Ovary (tissue), 9 donors: Measurements from ENCODE around the gene FKBP6. TPM values are rescaled to one million over a fixed set of nuclear protein-coding genes. Genes with fewer than 3 reads are reported as not detected.
A peak's percentile ranks its signal among the peaks of the same experiment; 100 is the strongest.
"Not testable (repeated sequence)": the region's sequence is repeated elsewhere in the genome, so short reads cannot be mapped to it uniquely, and the experiment has no call there.

Experiments used
- DNase-seq, 5 donors: peaks; one replicate each; pipeline ENCODE4 v3.0.0-alpha.2; 2019 to 2020
- H3K27ac ChIP-seq, 2 donors: fragments of 200-600 bp; one replicate each; pipeline versions ENCODE4 v1.5.1 to v1.8.0; 2019 to 2022
- H3K27me3 ChIP-seq: fragments of 200-600 bp; one replicate; pipeline ENCODE4 v1.8.0; 2022
- H3K36me3 ChIP-seq: fragments of 200-600 bp; sonication (generic); one replicate; pipeline ENCODE4 v1.5.1; 2019
- H3K4me1 ChIP-seq: one replicate; pipeline ENCODE4 v1.8.1; 2013; ENCODE audit warnings: mild to moderate bottlenecking, moderate library complexity; ENCODE audit not compliant: insufficient read depth
- H3K4me3 ChIP-seq: fragments of 200-600 bp; sonication (generic); one replicate; pipeline ENCODE4 v1.5.1; 2017
- H3K9me3 ChIP-seq, 2 donors: fragments of 200-600 bp in 1 of 2; sonication (generic) in 1 of 2; one replicate each; pipeline versions ENCODE4 v1.5.1 to v1.8.1; 2013 to 2019; ENCODE audit warnings: mild to moderate bottlenecking in 1 of 2, moderate library complexity in 1 of 2
- CTCF ChIP-seq, 3 donors: fragments of 450-650 bp in 2 of 3; fragments of 200-600 bp in 1 of 3; IDR thresholded peaks; one replicate each; pipeline versions ENCODE4 v1.5.1 to v1.8.0; 2016 to 2022; ENCODE audit warnings: antibody characterized with exemption in 3 of 3, mild to moderate bottlenecking in 1 of 3
- EP300 ChIP-seq: sonication (generic); formaldehyde crosslinking; IDR thresholded peaks from one replicate; pipeline ENCODE4 v1.6.1; 2017; ENCODE audit warnings: antibody characterized with exemption
- POLR2A ChIP-seq: fragments of 450-650 bp; IDR thresholded peaks from one replicate; pipeline ENCODE4 v1.6.1; 2017; ENCODE audit warnings: antibody characterized with exemption, mild to moderate bottlenecking, moderate library complexity
- WGBS, 3 donors: extraction: QIAGEN DNeasy Blood & Tissue Kit in 1 of 3; methylation state at CpG; one replicate each; pipeline versions ENCODE4 v1.1.5 to v1.1.7; 2013 to 2017; 5-methylcytosine and 5-hydroxymethylcytosine counted together
- intact Hi-C, 4 donors: fragments of 100-400 bp; cut with DNase I; formaldehyde crosslinking; loops; one replicate each; pipeline versions ENCODE4 v1.11.0 to v1.15.1; 2022 to 2023
- polyA plus RNA-seq, 2 donors: library from polyadenylated mRNA; stranded (reverse); fragments of 200-250 nt in 1 of 2; fragments of 350-450 nt in 1 of 2; fragmentation: Illumina TruSeq in 1 of 2; extraction: RNeasy Lipid Tissue Mini Kit (QIAGEN cat#74804) in 1 of 2; gene quantifications; one replicate each; pipeline ENCODE4 v1.2.3, GENCODE V29; 2013 to 2014
- total RNA-seq, 7 donors: library from RNA; depleted of rRNA in 2 of 7; stranded (reverse); fragments of >200 nt in 2 of 7; fragmentation: NEBNext Ultra II Directional in 3 of 7; extraction: Animal tissue kit (Norgen Biotek cat#: 25700) in 3 of 7; gene quantifications; one replicate each; pipeline versions ENCODE4 v1.1.0 to v1.2.4, GENCODE V29; 2016 to 2023
- donor health status: DM: no; HTN: no; CAD: no; lungs with moderate emphysema.
- donor health status: DM: no; HTN: no; CAD: no.
- donor health status: Bipolar disorder and iron deficiency.
- donor health status: DM: yes; HTN: yes; CAD: no.
- donor health status: DM: no; HTN: no; CAD: no.
- donor health status: DM: yes; HTN: yes; CAD: no.

FKBP6 gene
- total and polyA plus RNA-seq, 9 donors: 0.27 to 0.47 TPM; not detected in 7

GRCh38 chr7:73312831-73313520 is 15.0 kb upstream of the FKBP6 start:
- H3K27ac ChIP-seq: no peak overlapping the region
- H3K36me3 ChIP-seq: no peaks in the 10 kb centered on the region
- no peak overlapping the region for H3K4me3 ChIP-seq
- no peaks in the 10 kb centered on the region for H3K9me3 ChIP-seq
- WGBS, 3 donors: 90 to 92% (median 92%) methylated on average over 44 to 48 of the region's 48 CpGs
- no peak for DNase-seq
- intact Hi-C loops: no loop called here
- peaks cover 5% of the 10 kb centered on the region for H3K4me1 ChIP-seq
- TF ChIP-seq CTCF (IDR thresholded peaks at IDR 0.05) (no peak), POLR2A (no peak), EP300 (no peak)
- no peaks in the 10 kb centered on the region for H3K27me3 ChIP-seq

GRCh38 chr7:73313521-73313906 is 14.4 kb upstream of the FKBP6 start:
- DNase-seq: no peak
- H3K4me3 ChIP-seq: no peak overlapping the region
- H3K27me3 ChIP-seq: no peaks in the 10 kb centered on the region
- no peak overlapping the region for H3K27ac ChIP-seq
- intact Hi-C loops: no loop called here
- H3K4me1 ChIP-seq: peaks cover 5% of the 10 kb centered on the region
- no peaks in the 10 kb centered on the region for H3K36me3 ChIP-seq
- no peak for TF ChIP-seq CTCF (IDR thresholded peaks at IDR 0.05)
- no peak for TF ChIP-seq EP300
- TF ChIP-seq POLR2A: no peak
- no peaks in the 10 kb centered on the region for H3K9me3 ChIP-seq
- 64 to 71% (median 71%) methylated on average over 4 of the region's 4 CpGs for WGBS, 3 donors

- DNase-seq: no peak
- no peak for TF ChIP-seq EP300
- no peak for TF ChIP-seq POLR2A
- Histone ChIP-seq H3K4me1 (peaks cover 2% of the 10 kb centered on the region), H3K27me3 (no peaks in the 10 kb centered on the region), H3K4me3 (no peak overlapping the region), H3K27ac (no peak overlapping the region), H3K9me3 (no peaks in the 10 kb centered on the region), H3K36me3 (no peaks in the 10 kb centered on the region)
- intact Hi-C loops: no loop called here
- WGBS, 3 donors: 81 to 89% (median 86%) methylated on average over 5 of the region's 5 CpGs
Measured at GRCh38 chr7:73314271-73314670, 13.7 kb upstream of the FKBP6 start.

- 85 to 86% (median 85%) methylated on average over 9 of the region's 9 CpGs for WGBS, 3 donors
- H3K36me3 ChIP-seq: no peaks in the 10 kb centered on the region
- DNase-seq: no peak
- H3K27ac ChIP-seq: no peak overlapping the region
- H3K9me3 ChIP-seq: no peaks in the 10 kb centered on the region
- intact Hi-C loops: no loop called here
- no peak overlapping the region for H3K4me3 ChIP-seq
- no peaks in the 10 kb centered on the region for H3K27me3 ChIP-seq
- peaks cover 3% of the 10 kb centered on the region for H3K4me1 ChIP-seq
- no peak for TF ChIP-seq EP300
Measured at GRCh38 chr7:73316521-73316920, 11.4 kb upstream of the FKBP6 start.

- intact Hi-C loops: not testable (repeated sequence)
Measured at GRCh38 chr7:73318656-73319204, 9.2 kb upstream of the FKBP6 start.

GRCh38 chr7:73319541-73319940 is 8.4 kb upstream of the FKBP6 start:
- H3K9me3 ChIP-seq, H3K27me3 ChIP-seq, H3K4me1 ChIP-seq, H3K36me3 ChIP-seq, H3K4me3 ChIP-seq, H3K27ac ChIP-seq, DNase-seq, intact Hi-C loops: not testable (repeated sequence)
- 32 to 70% (median 38%) methylated on average over 9 of the region's 9 CpGs for WGBS, 3 donors

More at GRCh38 chr7:73318656-73319204, 9.2 kb upstream of the FKBP6 start:
- not testable (repeated sequence) for DNase-seq, H3K27me3 ChIP-seq, H3K4me3 ChIP-seq, H3K4me1 ChIP-seq, H3K36me3 ChIP-seq, H3K9me3 ChIP-seq, H3K27ac ChIP-seq
- 77 to 85% (median 85%) methylated on average over 11 to 15 of the region's 18 CpGs for WGBS, 3 donors

- intact Hi-C loops, H3K27ac ChIP-seq: not testable (repeated sequence)
- WGBS, 3 donors: 52 to 73% (median 62%) methylated on average over 9 of the region's 9 CpGs
Measured at GRCh38 chr7:73320009-73320408, 8.0 kb upstream of the FKBP6 start.

GRCh38 chr7:73323434-73324080 is 4.4 kb upstream of the FKBP6 start:
- H3K27me3 ChIP-seq, H3K4me1 ChIP-seq, DNase-seq, H3K4me3 ChIP-seq, H3K9me3 ChIP-seq, intact Hi-C loops, H3K27ac ChIP-seq, H3K36me3 ChIP-seq: not testable (repeated sequence)
- 64 to 75% (median 68%) methylated on average over 5 of the region's 5 CpGs for whole genome bisulfite sequencing, 3 donors

More at GRCh38 chr7:73320009-73320408, 8.0 kb upstream of the FKBP6 start:
- not testable (repeated sequence) for H3K4me3 ChIP-seq, H3K36me3 ChIP-seq, H3K9me3 ChIP-seq, H3K27me3 ChIP-seq, DNase-seq, H3K4me1 ChIP-seq

- WGBS, 3 donors: 10 to 17% (median 10%) methylated on average over 16 to 31 of the region's 31 CpGs
Measured at GRCh38 chr7:73324081-73324845, 3.7 kb upstream of the FKBP6 start.

More at GRCh38 chr7:73324081-73324845, 3.7 kb upstream of the FKBP6 start:
- H3K27ac ChIP-seq, H3K9me3 ChIP-seq, H3K4me1 ChIP-seq, H3K36me3 ChIP-seq, H3K27me3 ChIP-seq, H3K4me3 ChIP-seq, intact Hi-C loops: not testable (repeated sequence)
- DNase-seq: peak in 3 of 5 donors; percentile 26 to 49 (median 37)
